Erythroblast (primary cell): ENCODE data around the gene TREM1.
"Not testable (repeated sequence)": the region's sequence is repeated elsewhere in the genome, so short reads cannot be mapped to it uniquely, and the experiment has no call there.

Experiments
- DNase-seq, 2 experiments: peaks; one replicate each; lab custom pipeline; 2025; lab: John Stamatoyannopoulos, UW
- GATA1 ChIP-seq: IDR thresholded peaks from 2 replicates; pipeline ENCODE4 v1.6.1; 2011; ENCODE audit warnings: low read depth, mild to moderate bottlenecking, control low read depth, low read length, moderate library complexity
- POLR2A ChIP-seq: IDR thresholded peaks from 2 replicates; pipeline ENCODE4 v1.6.1; 2011; ENCODE audit warnings: mild to moderate bottlenecking, low read length

Gene TREM1

DNA sequence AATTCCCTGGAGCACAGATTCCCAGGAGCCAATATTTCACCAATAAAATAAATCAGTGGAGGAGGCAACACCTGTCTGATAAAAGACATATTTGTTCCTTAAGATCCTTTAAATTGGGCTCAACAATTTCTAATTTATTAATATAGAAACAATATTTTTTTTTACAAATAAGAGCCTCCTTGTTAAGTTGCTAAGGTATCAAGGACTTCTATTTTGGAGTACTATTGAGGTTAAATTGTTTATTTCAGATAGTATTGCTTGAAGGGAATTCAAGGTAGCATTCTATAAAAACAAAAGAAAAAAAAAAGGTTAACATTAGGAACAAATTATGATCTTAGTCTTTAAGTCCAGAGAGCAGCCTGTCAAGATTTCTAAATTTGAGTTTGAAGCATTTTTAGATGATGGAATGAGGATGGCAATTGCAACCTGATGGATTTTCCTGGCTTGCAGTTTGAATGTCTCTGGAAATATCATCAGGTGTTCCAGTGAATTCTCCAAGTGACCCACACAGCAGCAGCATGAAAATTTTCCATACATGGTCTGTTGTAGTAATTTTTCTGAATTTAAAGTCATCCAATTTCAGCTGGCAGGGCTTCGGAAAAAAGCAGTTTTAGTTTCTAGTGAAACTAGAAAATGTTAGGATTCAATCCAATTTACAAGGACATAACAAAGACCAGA, 29.6 kb upstream of the TREM1 start:
- TF ChIP-seq POLR2A (no peak), GATA1 (no peak)
- DNase-seq, result no peak

DNA sequence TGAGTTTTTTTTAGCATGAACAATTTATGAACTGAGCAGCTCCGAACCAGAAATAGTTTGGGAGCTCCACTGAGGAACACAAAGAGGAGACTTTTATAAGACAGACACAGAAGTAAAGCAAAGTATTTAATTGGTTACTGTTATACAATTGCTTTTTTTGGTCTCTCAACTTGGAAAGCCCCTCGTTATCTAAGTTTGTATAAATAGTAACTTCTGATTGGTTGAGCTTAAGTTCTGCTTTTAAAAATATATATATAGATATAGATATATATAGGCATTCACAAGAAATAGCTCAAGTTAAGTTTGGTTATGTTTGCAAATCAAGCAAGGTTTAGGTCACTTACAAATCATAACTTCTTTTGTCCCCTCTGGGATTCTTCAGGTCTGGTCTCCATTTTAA, 28.7 kb upstream of the TREM1 start:
- DNase-seq, result no peak
- TF ChIP-seq POLR2A, result no peak
- no peak for TF ChIP-seq GATA1

GRCh38 chr6:41306187-41306854, 19.8 kb upstream of the TREM1 start:
- no peak for TF ChIP-seq GATA1
- peak; percentile 60 to 80 for DNase-seq

GRCh38 chr6:41302638-41303037, 16.2 kb upstream of the TREM1 start:
- DNase-seq, result no peak
- TF ChIP-seq POLR2A, result no peak
- no peak for TF ChIP-seq GATA1

- DNase-seq, result no peak
- TF ChIP-seq POLR2A (no peak), GATA1 (no peak)
Observed at GRCh38 chr6:41298785-41299502, 12.5 kb upstream of the TREM1 start.

DNA sequence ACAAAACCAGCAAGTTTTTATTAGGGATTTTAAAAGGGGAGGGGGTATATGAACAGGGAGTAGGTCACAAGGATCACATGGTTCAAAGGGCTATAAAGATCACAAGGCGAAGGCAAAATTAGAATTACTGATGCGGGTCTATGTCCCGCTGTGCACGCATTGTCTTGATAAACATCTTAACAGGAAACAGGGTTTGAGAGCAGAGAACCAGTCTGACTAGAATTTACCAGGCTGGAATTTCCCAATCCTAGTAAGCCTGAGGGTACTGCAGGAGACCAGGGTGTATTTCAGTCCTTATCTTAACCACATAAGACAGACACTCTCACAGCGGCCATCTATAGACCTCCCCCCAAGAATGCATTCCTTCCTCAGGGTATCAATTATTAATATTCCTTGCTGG, 10.8 kb upstream of the TREM1 start:
- DNase-seq, result not testable (repeated sequence)

DNA sequence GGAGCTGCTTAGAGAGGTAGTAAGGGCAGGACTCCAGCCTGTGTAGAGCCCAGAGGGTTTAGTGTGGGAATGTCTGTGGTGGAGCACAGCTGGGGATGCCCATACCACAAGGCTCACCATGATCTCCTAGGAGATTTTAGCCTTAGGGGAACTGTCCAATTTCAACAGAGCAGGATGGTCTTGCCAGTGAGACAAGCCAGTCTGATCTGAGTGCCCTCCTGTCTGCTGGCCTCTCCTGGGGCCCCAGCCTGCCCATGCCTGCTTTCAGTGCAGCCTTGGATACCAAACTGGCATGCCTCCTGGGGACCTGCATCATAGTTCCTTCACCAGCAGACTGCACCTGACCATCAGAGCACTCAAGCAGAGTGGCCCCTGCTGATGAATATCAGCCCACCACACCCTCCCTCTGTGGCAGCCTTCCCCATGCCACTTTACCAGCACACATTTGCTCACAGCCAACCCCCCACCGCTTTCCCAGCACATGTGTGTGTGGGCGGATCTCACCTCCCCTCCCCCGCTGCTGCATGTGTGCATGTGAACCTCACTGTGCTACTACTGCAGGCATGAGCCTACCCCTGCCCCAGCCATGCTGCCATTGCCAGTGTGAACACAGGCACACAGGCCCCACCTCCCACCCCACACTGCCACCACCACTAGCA, 7.9 kb upstream of the TREM1 start:
- DNase-seq, result peak in 1 of 2 experiments; percentile 13
- no peak for TF ChIP-seq POLR2A

DNA sequence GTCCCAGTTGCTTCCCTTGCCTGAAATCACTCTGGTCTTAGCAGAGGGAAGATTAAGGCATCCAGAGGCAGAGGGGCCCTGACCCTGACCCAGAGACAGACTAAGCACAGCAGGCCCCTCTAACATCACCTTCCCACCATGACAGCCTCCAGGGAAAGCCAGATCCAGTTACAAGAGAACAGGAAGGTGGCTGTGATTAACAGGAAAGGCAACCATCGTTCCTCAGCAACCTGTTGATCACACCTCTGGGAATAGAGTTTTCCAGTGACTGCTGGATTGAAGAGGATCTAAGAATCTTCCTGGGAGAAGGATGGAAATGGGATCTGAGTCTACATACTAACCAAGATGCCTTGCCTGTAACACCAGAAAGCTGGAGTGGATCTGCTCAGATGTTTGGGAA, 5.2 kb upstream of the TREM1 start:
- DNase-seq, result no peak
- no peak for TF ChIP-seq GATA1
- no peak for TF ChIP-seq POLR2A

GRCh38 chr6:41289815-41290214, 3.3 kb upstream of the TREM1 start:
- DNase-seq, result no peak
- TF ChIP-seq POLR2A (no peak), GATA1 (no peak)

DNA sequence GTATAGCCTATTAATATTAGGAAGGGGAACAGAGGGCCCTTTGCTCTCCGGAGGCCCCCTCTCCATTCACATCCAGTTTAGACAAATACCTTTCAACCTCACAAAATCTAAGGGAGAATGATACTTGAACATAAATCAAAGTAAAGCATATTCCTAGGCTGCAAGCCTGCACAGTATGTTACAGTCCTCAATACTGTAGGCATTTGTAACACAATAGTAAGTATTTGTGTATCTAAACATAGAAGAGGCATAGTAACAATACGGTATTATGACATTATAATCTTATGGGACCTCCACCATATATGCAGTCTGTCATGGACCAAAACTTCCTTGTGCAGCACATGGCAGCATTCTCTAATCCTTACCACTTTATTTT, 2.3 kb upstream of the TREM1 start:
- DNase-seq, result no peak
- TF ChIP-seq GATA1 (no peak), POLR2A (no peak)

- no peak for DNase-seq
- TF ChIP-seq GATA1 (no peak), POLR2A (no peak)
Observed at GRCh38 chr6:41288030-41288753, 1.7 kb upstream of the TREM1 start.

- no peak for DNase-seq
- TF ChIP-seq GATA1 (no peak), POLR2A (no peak)
Observed at GRCh38 chr6:41284726-41285125, 1.8 kb downstream of the TREM1 start.

DNA sequence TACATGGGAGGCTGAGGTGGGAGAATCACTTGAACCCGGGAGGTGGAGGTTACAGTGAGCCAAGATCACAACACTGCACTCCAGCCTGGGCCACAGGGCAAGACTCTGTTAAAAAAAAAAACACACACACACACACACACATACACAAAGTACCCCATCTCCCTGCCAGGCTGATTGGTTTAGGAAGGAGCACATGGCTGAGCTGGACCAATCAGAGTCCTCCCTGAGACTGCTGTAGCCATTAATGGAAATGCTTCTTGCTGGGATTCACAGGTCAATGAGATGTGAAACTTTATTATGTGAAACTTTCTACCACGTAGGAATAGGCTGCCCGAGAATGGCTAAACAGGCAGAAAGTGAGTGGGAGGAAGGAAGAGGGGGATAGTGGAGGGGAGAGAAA, 2.9 kb downstream of the TREM1 start:
- TF ChIP-seq GATA1, result no peak
- TF ChIP-seq POLR2A, result no peak
- DNase-seq, result no peak
